GM18873 (cell line): ENCODE data around the gene MAGEB17.
"Not testable (repeated sequence)": the region's sequence is repeated elsewhere in the genome, so short reads cannot be mapped to it uniquely, and the experiment has no call there.

Source experiments
- ATAC-seq: cut with Tn5 transposase; IDR thresholded peaks from one replicate; pipeline ENCODE4 v1.9.1; 2021; ENCODE audit warnings: mild to moderate bottlenecking, moderate library complexity, moderate number of reproducible peaks; ENCODE audit not compliant: unreplicated experiment, low FRiP score

The MAGEB17 gene

GRCh38 chrX:16155581-16156096, 11.6 kb upstream of the MAGEB17 start:
- ATAC-seq = no peak

- ATAC-seq = no peak
These were observed 10.5 kb upstream of the MAGEB17 start for GRCh38 chrX:16156692-16157331.

DNA sequence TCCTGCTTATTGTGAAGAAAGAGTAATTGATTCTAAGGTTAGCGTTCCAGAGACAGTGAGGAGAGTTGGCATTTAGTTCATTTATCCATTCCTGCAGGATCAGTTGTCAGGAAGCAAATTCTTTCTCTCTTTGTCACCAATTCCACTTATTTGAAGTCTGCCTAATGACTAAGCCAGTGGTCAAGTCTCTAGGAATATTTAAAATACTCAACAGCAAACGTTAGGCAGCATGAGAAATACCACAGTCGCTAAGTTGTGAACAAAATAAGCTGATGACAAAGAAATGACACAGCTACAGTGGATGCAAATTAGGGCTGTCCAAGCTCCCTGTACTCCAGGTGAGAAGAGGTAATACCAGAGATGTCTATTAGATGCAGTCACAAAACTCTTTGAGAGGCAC, 6.6 kb upstream of the MAGEB17 start:
- no peak for ATAC-seq

DNA sequence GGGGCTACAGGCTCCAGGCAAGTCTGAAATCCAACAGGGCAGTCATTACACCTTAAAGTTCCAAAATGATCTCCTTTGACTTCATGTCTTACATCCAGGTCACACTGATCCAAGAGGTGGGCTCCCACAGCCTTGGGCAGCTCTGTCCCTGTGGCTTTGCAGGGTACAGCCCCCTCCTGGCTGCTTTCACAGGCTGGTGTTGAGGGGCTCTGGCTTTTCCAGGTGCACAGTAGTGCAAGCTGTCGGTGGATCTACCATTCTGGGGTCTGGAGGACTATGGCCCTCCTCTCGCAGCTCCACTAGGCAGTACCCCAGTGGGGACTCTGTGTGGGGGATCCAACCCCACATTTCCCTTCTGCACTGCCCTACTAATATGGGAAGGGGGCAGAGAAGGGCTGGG, 6.1 kb upstream of the MAGEB17 start:
- not testable (repeated sequence) for ATAC-seq

DNA sequence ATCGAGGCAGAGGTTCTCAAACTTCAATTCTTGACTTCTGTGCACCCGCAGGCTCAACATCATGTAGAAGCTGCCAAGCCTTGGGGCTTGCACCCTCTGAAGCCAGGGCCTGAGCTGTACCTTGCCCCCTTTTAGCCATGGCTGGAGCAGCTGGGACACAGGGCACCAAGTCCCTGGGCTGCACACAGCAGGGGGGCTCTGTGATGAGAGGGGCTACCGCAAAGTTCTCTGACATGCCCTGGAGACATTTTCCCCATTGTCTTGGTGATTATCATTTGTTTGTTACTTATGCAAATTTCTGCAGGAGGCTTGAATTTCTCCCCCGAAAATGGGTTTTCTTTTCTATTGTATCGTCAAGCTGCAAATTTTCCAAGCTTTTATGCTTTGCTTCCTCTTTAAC, 4.9 kb upstream of the MAGEB17 start:
- ATAC-seq = no peak

GRCh38 chrX:16164748-16165147, 2.5 kb upstream of the MAGEB17 start:
- ATAC-seq = no peak

- no peak for ATAC-seq
These were observed 3.8 kb downstream of the MAGEB17 start for GRCh38 chrX:16171039-16171438.

- ATAC-seq = no peak
These were observed 4.7 kb downstream of the MAGEB17 start for GRCh38 chrX:16171944-16172343.

DNA sequence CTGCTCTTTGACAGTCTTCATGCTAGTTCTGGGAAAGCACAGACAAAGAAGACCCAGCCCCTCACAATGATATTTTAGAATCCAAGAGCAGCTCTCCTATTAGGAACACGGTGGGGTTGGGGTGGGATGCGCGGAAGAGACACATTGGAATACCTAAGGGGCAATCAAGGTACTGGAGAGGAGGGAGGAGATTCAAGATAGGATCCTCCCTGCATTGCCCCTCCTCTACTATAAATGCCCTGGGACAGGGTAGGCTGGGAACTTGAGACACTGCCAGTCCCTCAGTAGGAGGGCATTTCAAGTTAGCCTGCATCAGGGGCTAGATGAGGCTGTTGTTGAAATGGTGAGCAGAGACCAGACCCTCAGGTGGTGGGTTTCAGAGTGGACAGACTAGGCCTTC, 5.1 kb downstream of the MAGEB17 start:
- ATAC-seq = no peak

DNA sequence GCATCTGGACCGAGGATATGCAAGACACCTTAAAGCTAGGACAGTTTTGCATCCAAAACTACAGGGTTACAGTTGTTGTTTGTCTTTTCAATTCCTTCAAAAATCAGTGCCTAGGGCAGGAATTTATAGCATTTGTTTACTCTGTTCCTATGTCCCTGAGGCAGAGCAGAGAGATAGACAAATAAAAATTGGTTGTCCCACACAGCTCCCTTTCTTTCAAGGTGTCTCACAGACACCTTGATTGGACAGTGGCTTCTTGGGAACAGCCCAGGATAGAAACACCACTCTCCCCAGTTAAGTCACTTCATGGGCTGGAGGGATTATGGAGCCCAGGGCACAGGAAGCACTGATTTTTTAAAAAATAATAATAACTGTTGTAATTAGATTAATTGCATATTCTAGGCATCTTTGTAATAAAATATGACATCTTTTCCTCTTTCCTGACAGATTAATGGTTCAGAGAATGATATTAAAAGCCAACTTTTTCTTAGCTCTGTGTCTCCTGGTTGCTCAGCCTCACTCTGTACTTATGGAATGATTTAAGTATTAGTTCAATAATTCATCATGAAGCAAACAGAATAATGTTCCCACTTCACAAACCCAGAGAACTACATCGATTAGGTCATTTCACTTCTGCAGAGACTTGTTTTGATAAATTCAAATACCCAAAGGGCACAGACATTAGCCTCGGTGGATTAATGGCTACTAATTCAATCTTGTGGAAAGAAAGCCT, 8.2 kb downstream of the MAGEB17 start:
- no peak for ATAC-seq

DNA sequence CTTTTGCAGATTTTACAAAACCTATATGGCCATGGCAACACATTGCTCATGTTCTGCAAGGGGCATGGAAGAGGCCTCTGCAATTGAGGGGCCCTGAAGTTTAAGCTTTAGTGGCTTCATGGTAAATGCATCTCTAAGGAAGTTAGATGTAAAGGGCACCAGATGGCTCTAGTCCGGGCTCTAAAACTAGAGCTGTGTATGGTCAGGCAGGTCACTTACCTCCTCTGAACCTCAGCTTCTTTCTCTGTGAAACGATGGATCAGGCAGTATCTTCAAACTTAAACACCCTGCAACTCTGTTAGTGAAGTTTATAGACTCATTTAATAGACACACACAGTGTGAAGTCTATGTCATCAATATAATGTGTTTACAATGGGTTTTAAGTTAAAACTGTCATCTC, 10.0 kb downstream of the MAGEB17 start:
- ATAC-seq = no peak

GRCh38 chrX:16183843-16184242, 16.6 kb downstream of the MAGEB17 start:
- not testable (repeated sequence) for ATAC-seq

- peak; percentile 98 for ATAC-seq
These were observed 18.4 kb downstream of the MAGEB17 start for GRCh38 chrX:16185725-16186136.

DNA sequence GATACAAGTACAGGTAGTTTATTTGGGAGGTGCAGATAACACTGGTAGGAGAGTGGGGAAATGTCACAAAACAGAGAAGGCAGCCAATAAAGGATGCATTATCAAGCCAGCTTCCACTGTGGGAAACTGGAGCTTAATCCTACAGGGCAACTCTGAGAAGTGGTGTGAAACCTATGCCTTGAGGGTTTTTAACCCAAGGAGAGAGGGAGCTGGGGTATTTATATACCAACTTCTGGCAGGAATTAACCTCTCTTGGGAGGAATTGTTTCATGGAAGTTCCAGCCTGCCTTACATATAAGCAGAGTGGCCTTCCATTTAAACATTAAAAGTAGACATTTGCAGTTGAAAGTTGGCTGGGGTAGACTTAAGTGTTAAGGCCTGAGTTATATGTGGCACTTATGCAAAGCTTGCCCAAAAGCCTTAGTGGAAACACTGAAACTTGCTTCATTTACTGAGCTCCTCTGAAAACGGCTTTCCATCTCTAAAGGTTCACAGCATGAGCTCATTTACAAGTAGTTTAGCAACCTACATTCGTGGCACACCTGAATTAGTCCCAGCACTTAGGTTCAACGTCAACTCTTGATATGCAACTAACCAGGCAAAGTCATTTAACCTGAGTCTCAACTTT, 19.2 kb downstream of the MAGEB17 start:
- no peak for ATAC-seq

DNA sequence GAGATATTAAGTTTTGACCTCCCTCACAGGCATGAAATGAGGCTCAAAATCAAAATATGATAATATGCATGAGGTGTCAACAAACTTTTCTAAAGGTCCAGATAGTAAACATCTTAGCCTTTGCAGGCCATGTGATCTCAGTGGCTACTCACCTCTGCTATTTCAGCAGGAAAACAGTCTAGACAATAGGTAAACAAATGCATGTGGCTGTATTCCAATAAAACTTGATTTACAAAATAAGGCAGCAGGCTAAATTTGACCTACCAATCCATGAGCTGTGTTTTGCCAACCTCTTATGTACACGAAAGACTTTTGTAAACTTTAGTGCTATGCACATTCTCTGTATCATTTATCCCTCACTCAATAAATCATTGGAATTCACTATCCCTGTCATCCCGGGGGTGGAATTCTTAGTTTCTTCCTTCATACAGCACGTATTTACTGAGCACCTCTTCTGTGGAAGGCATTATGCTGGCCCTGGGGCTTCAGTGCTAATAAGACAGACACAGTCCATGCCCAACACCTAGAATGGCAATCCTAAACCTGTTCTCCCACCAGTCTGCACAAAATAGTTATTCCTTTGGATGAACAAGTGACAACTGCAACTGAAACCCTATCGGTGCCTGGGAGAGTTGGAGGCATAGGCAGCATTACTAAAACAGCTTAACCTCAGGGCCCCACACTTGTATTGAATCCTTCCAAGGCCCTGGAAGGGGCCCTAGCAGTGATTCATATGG, 19.9 kb downstream of the MAGEB17 start:
- ATAC-seq = no peak

DNA sequence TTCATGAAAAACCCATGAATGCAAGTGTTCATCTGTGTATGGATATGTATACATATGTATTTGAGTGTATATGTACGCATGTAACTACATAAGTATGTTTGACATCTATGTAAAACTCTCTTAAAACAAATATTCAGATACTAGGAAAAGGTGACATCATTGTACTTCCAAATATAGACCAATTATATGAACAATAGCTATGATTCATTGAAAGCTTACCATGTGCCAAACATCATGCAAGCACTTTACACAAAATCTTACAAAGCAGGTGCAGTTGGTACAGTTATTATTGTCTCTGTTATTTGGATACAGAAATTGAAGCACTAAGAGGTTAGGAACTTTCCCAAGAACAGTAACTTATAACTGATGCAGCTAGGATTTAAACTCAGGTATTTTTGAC, 21.4 kb downstream of the MAGEB17 start:
- no peak for ATAC-seq

DNA sequence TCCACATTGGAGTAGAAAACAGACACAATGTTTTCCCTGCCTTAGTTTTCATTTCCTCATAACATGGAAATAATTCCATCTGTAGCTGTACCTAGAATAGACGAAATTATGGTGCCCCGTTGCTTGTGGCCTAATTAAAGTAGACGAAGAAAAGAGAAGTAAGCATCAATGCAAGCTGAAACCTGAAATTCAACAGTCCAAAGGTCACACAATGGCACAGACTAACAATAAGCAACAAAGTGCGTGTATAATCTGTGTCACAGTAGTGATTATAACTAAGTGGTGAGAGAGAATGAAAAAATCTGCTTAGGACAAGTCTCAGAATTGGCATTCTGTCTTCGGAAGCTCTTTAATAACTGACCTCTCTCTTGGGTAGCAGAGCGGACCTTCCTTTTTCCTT, 24.3 kb downstream of the MAGEB17 start:
- ATAC-seq = no peak

DNA sequence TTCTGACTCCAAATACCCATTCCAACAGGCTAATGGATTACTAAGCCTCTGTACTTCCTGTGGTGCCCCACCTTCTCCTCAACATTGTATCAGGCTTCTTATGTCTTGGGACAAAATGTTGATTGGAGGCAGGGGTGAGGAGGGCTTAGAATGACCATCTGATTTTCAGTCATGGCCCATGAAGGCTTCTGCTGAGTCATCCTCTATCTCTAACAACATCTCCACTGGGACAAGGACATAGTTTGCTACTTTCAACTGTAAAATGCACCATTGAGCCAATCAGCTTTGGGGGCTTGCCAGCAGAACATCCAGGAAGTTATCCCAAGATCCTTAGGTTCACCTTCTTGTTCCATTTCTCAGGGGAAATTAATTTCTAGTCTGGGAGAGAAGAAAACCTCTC, 29.5 kb downstream of the MAGEB17 start:
- no peak for ATAC-seq

- ATAC-seq = no peak
These were observed 32.1 kb downstream of the MAGEB17 start for GRCh38 chrX:16199343-16199742.

DNA sequence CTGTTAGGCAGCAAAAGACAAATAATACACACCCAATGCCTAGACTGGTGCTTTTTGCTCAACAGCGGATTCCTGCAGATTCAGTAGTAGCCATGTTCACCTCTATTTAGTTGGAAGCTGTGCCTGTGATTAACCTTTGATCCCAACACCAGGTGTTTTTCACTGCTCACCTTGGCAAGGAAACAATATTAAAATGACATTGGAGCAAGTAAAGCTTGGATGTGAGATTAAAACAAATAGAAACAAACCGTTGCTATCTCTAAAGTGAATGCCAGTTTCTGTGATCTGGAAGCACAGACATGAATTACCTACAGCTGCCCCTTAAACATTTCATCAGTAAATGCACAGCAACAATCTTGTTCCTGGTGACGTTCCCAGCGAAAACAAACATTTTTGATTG, 35.7 kb downstream of the MAGEB17 start:
- no peak for ATAC-seq

DNA sequence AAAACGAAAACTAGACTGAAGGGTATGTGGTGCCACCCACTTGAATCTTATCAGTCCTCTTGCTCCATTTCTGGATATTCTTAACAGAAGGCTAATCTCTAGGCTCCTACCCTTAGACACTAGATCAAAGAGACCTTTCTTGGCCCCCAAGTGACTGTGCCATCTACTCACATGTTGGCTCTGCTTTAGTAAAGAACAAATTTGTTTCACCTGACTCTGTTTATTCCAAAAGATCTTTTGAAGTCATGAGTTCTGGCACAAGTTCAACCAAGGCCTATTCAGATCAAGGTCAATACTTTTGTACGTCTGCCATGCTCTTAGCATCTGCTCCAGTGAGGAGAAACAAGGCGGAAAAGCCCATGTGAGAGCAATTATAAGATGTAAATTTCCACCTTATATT, 37.3 kb downstream of the MAGEB17 start:
- ATAC-seq = no peak
